B cell (primary cell): ENCODE measurements around the gene RSPO3.

Experiments
- CTCF ChIP-seq: fragments of 200-600 bp; IDR thresholded peaks from one replicate; pipeline ENCODE4 v1.8.0; 2022; ENCODE audit warnings: antibody characterized with exemption, mild to moderate bottlenecking
- EZH2 ChIP-seq: IDR thresholded peaks from 2 replicates; pipeline ENCODE4 v1.6.1; 2012; ENCODE audit warnings: borderline replicate concordance, low read depth, mild to moderate bottlenecking, moderate library complexity, low read length; ENCODE audit not compliant: insufficient read depth, poor library complexity, severe bottlenecking

GRCh38 chr6:127124680-127125079 is 6.2 kb downstream of the RSPO3 start:
- TF ChIP-seq CTCF (no peak), EZH2 (no peak)
